CD4-positive, CD25-positive, alpha-beta regulatory T cell (primary cell): ENCODE results near the gene FHIT. TPM values are rescaled to one million over a fixed set of nuclear protein-coding genes. Genes with fewer than 3 reads are reported as not detected.

Experiments
- ATAC-seq, 2 donors: fragments of 150-1000 bp; cut with Tn5 transposase; one replicate each; pipeline ENCODE4 v1.10.0; 2021; ENCODE audit warnings: low read depth in 2 of 2, moderate number of reproducible peaks in 2 of 2, moderate library complexity in 1 of 2
- DNase-seq, 3 donors: peaks; one replicate each; pipeline versions ENCODE4 v3.0.0 to v3.0.0-alpha.2; 2012 to 2022; ENCODE audit warnings: mixed read lengths in 1 of 3
- H3K27ac ChIP-seq: one replicate; pipeline ENCODE4 v1.7.0; 2013; ENCODE audit warnings: mild to moderate bottlenecking, low read length; ENCODE audit not compliant: insufficient read depth, poor library complexity, severe bottlenecking
- H3K27me3 ChIP-seq: one replicate; pipeline ENCODE4 v1.7.0; 2013; ENCODE audit warnings: low read length; ENCODE audit not compliant: control insufficient read depth, insufficient read depth
- H3K36me3 ChIP-seq: one replicate; pipeline ENCODE4 v1.7.0; 2013; ENCODE audit warnings: mild to moderate bottlenecking, low read length, moderate library complexity; ENCODE audit not compliant: control insufficient read depth, insufficient read depth
- H3K4me1 ChIP-seq: 2 replicates; pipeline ENCODE4 v1.7.0; 2013; ENCODE audit warnings: mild to moderate bottlenecking, low read length; ENCODE audit not compliant: insufficient read depth, control insufficient read depth, poor library complexity, severe bottlenecking
- H3K4me3 ChIP-seq: one replicate; pipeline ENCODE4 v1.7.0; 2013; ENCODE audit warnings: low read depth, mild to moderate bottlenecking, low read length, moderate library complexity
- H3K9me3 ChIP-seq, 2 experiments: 1 replicate in 1 of 2; 2 replicates in 1 of 2; pipeline ENCODE4 v1.7.0; 2013; ENCODE audit warnings: low read length in 2 of 2, mild to moderate bottlenecking in 1 of 2, moderate library complexity in 1 of 2; ENCODE audit not compliant: control insufficient read depth in 2 of 2
- H3K27ac Mint-ChIP-seq, 3 donors: one replicate each; pipeline ENCODE4 v1.8.0; 2020 to 2022; ENCODE audit warnings: mild to moderate bottlenecking in 3 of 3, mixed read lengths in 3 of 3, moderate library complexity in 2 of 3
- H3K27me3 Mint-ChIP-seq: one replicate; pipeline ENCODE4 v1.8.0; 2022; ENCODE audit warnings: mild to moderate bottlenecking, mixed read lengths
- H3K36me3 Mint-ChIP-seq: one replicate; pipeline ENCODE4 v1.8.0; 2020; ENCODE audit warnings: mixed read lengths
- H3K4me1 Mint-ChIP-seq, 4 donors: one replicate each; pipeline ENCODE4 v1.8.0; 2020 to 2022; ENCODE audit warnings: mixed read lengths in 4 of 4, mild to moderate bottlenecking in 1 of 4
- H3K4me3 Mint-ChIP-seq, 4 donors: one replicate each; pipeline ENCODE4 v1.8.0; 2020 to 2022; ENCODE audit warnings: mild to moderate bottlenecking in 4 of 4, mixed read lengths in 4 of 4, moderate library complexity in 3 of 4
- H3K9me3 Mint-ChIP-seq, 7 donors: one replicate each; pipeline ENCODE4 v1.8.0; 2020 to 2022; ENCODE audit warnings: mixed read lengths in 7 of 7, mild to moderate bottlenecking in 3 of 7, moderate library complexity in 2 of 7
- polyA plus RNA-seq, 4 donors: library from polyadenylated mRNA; unstranded; fragments of 300-500 nt; fragmentation: Illumina TruSeq; gene quantifications; one replicate each; pipeline ENCODE4 v1.2.3, GENCODE V29; 2021
- total RNA-seq: library from RNA; stranded (reverse); gene quantifications from one replicate; pipeline ENCODE4 v1.2.3, GENCODE V29; 2022

Gene FHIT
- total and polyA plus RNA-seq, 5 donors from 2014 or later, result 7.8 to 120 (median 14.4) TPM

DNA sequence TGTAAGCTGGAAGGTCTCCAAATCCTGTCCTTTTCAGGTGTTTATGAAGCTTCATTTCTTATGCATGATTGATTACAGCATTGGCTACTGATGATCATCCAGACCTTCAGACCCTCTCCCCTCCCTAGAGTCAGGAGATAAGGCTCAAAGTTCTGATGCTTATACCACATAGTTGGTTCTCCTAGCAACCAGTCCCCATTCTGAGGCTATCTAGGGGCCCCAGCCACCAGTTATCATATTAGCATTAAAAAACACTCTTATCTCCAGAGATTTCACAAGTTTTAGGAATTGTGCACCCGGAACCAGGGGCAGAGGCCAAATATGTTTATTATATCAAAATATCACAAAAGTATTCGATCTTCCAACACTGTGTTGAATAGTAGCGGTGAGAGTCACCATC lies 953.1 kb downstream of the FHIT start:
- DNase-seq, result no peak
- H3K36me3 ChIP-seq, result no peaks in the 10 kb centered on the region
- Mint-ChIP-seq H3K4me3 (no peak overlapping the region), H3K27me3 (peaks cover 4% of the 10 kb centered on the region), H3K4me1 (peaks cover 0 to 8% (median 2%) of the 10 kb centered on the region in 4 donors), H3K27ac (no peak overlapping the region), H3K9me3 (peaks cover 0 to 5% (median 2%) of the 10 kb centered on the region in 7 donors), H3K36me3 (no peaks in the 10 kb centered on the region)
- H3K27me3 ChIP-seq, result no peaks in the 10 kb centered on the region
- no peak overlapping the region for H3K27ac ChIP-seq
- no peaks in the 10 kb centered on the region for H3K4me1 ChIP-seq
- ATAC-seq, result no peak
- H3K9me3 ChIP-seq, result no peaks in the 10 kb centered on the region
- H3K4me3 ChIP-seq, result no peak overlapping the region

DNA sequence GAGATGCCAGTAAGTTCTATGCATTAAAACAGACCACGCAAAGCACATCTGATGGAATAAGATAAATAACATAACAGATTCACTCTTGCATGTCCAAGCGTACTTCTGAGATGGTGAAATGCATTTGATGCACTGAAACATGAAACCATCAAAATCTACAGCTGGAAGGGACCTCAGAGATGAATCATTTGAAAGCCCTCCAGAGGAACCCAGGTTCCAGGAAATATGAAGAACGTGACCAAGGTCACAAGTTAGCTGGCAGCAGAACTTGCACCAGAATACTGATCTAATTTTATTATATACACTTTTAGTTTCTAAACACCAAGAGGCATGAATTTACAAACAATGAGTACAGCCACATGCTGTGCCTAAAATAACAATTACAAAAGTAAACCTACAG lies 957.1 kb downstream of the FHIT start:
- no peaks in the 10 kb centered on the region for H3K9me3 ChIP-seq
- peaks cover 0 to 10% (median 1%) of the 10 kb centered on the region in 4 donors for H3K4me1 Mint-ChIP-seq
- H3K4me1 ChIP-seq, result no peaks in the 10 kb centered on the region
- ATAC-seq (no peak), DNase-seq (peak in 1 of 3 donors; percentile 64)
- no peak overlapping the region for H3K4me3 Mint-ChIP-seq
- H3K36me3 Mint-ChIP-seq, result no peaks in the 10 kb centered on the region
- H3K27me3 ChIP-seq, result no peaks in the 10 kb centered on the region
- no peak overlapping the region for H3K4me3 ChIP-seq
- H3K36me3 ChIP-seq, result no peaks in the 10 kb centered on the region
- no peaks in the 10 kb centered on the region for H3K27me3 Mint-ChIP-seq
- H3K9me3 Mint-ChIP-seq, result peaks cover 0 to 5% (median 0%) of the 10 kb centered on the region in 7 donors
- no peak overlapping the region for H3K27ac ChIP-seq
- H3K27ac Mint-ChIP-seq, result no peak overlapping the region

DNA sequence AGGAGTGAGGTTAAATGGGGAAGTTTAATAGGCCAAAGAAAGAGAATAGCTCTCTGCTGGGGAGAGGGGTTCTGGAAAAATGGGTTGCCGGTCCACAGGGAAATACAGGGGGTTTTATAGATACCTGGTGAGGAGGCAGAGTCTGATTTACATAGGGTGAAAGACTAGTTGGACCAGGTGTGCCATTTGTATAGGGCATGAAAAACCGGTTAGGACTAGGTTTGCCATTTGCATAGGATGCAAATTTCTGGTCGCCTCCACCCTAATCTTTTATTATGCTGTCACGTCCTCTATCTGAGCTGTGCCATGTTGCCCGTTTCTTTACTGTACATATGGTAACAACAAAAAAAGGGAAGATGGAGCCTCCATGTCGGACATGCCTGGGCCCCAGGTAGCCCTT lies 960.1 kb downstream of the FHIT start:
- H3K4me3 ChIP-seq, result no peak overlapping the region
- Mint-ChIP-seq H3K4me3 (no peak overlapping the region), H3K4me1 (peaks cover 0 to 10% (median 1%) of the 10 kb centered on the region in 4 donors), H3K9me3 (peaks cover 0 to 3% (median 0%) of the 10 kb centered on the region in 7 donors), H3K27ac (no peak overlapping the region), H3K27me3 (peaks cover 12% of the 10 kb centered on the region), H3K36me3 (no peaks in the 10 kb centered on the region)
- H3K27me3 ChIP-seq, result no peaks in the 10 kb centered on the region
- H3K9me3 ChIP-seq, result no peaks in the 10 kb centered on the region
- no peaks in the 10 kb centered on the region for H3K36me3 ChIP-seq
- ATAC-seq (no peak), DNase-seq (no peak)
- H3K4me1 ChIP-seq, result no peaks in the 10 kb centered on the region
- no peak overlapping the region for H3K27ac ChIP-seq

DNA sequence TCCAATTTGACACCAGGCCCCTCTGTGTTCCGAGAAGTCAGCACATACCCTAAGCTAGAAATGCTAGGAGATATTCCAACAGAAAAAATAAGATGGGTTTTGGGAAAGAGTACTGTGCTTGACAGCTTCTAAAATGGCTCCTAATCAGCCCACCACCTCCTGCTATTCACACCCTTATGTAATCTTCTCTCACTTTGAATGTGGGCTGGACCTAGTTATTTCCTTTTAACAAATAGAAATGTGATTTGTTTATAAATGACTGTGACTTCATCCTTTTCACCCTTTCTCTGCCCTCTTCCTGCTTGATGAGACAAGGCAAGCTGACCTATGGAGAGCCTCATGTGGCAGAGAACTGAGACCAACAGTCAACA lies 961.1 kb downstream of the FHIT start:
- Mint-ChIP-seq H3K27ac (no peak overlapping the region), H3K27me3 (peaks cover 12% of the 10 kb centered on the region), H3K4me1 (peaks cover 0 to 10% (median 1%) of the 10 kb centered on the region in 4 donors), H3K4me3 (no peak overlapping the region), H3K9me3 (peaks cover 0 to 2% (median 0%) of the 10 kb centered on the region in 7 donors), H3K36me3 (no peaks in the 10 kb centered on the region)
- H3K4me1 ChIP-seq, result no peaks in the 10 kb centered on the region
- no peaks in the 10 kb centered on the region for H3K27me3 ChIP-seq
- DNase-seq, result peak in 1 of 3 donors; percentile 14
- H3K36me3 ChIP-seq, result no peaks in the 10 kb centered on the region
- no peak for ATAC-seq
- no peak overlapping the region for H3K27ac ChIP-seq
- no peak overlapping the region for H3K4me3 ChIP-seq
- H3K9me3 ChIP-seq, result no peaks in the 10 kb centered on the region

DNA sequence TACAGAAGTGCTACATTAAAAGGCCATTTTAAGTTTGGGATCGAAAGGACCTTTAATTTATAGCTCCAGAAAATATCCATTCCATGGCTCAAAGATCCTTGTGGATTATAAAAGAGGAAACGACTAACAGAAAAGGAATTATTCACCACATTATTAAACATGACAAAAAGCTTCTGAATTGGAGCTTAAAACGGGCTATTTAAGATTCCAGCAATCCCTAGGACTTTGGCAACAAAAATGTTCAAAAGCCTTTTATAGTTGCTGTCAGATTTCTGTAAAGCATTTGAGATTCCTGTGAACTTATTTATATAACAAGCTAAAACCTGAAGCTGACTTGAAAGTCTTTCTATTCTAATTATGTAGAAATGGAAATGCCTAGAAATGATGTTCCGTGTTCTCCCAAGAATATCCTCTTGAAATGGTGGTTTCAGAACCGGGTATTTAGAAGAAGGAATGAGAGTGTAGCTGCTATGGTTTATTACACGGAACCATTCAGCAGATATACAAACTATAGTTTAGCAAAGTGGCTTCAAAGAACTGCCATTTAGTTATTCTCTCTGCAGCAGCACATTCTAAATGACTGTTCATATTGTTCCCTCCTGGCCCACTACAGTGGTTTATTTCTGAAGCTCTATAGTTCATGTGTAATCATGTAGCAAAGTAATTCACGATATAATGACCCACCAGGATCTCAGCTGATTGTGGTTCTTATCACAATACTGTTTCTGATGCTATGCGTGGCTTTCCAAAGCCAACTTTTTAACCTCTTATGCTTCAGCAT lies 961.7 kb downstream of the FHIT start:
- H3K27ac ChIP-seq, result no peak overlapping the region
- no peaks in the 10 kb centered on the region for H3K36me3 Mint-ChIP-seq
- peaks cover 0 to under 1% (median 0%) of the 10 kb centered on the region in 7 donors for H3K9me3 Mint-ChIP-seq
- H3K27me3 Mint-ChIP-seq, result peaks cover 12% of the 10 kb centered on the region
- no peak overlapping the region for H3K4me3 ChIP-seq
- H3K4me1 ChIP-seq, result no peaks in the 10 kb centered on the region
- no peaks in the 10 kb centered on the region for H3K9me3 ChIP-seq
- DNase-seq, result no peak
- no peak overlapping the region for H3K27ac Mint-ChIP-seq
- ATAC-seq, result no peak
- no peak overlapping the region for H3K4me3 Mint-ChIP-seq
- H3K4me1 Mint-ChIP-seq, result peaks cover 0 to 9% (median 1%) of the 10 kb centered on the region in 4 donors
- H3K27me3 ChIP-seq, result no peaks in the 10 kb centered on the region
- H3K36me3 ChIP-seq, result no peaks in the 10 kb centered on the region

DNA sequence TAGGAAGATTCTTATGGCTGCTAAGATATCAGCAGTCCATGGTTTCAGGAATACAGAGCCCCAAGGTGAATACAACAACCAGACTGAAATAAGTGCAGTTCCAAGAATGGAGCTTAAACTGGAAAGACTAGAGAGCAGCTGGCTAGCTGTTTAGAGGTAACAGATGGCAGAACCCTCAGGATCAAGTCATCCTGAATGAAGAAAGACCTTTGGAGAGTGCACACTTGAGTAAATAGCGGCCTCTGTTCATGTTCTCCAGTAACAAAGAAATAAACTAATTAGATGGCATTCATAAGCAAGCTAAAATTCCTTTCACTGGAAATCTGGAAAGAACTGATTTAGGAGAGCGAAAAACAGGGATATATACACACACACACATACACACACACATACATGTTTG lies 968.4 kb downstream of the FHIT start:
- ATAC-seq, result no peak
- H3K4me1 Mint-ChIP-seq, result peaks cover 0 to 5% (median under 1%) of the 10 kb centered on the region in 4 donors
- H3K9me3 Mint-ChIP-seq, result peaks cover 0 to 2% (median 0%) of the 10 kb centered on the region in 7 donors
- no peak for DNase-seq
- Histone ChIP-seq H3K9me3 (no peaks in the 10 kb centered on the region), H3K4me1 (no peaks in the 10 kb centered on the region), H3K27me3 (no peaks in the 10 kb centered on the region), H3K36me3 (no peaks in the 10 kb centered on the region), H3K4me3 (no peak overlapping the region), H3K27ac (no peak overlapping the region)
- no peak overlapping the region for H3K4me3 Mint-ChIP-seq
- no peaks in the 10 kb centered on the region for H3K36me3 Mint-ChIP-seq
- no peak overlapping the region for H3K27ac Mint-ChIP-seq
- peaks cover 9% of the 10 kb centered on the region for H3K27me3 Mint-ChIP-seq

DNA sequence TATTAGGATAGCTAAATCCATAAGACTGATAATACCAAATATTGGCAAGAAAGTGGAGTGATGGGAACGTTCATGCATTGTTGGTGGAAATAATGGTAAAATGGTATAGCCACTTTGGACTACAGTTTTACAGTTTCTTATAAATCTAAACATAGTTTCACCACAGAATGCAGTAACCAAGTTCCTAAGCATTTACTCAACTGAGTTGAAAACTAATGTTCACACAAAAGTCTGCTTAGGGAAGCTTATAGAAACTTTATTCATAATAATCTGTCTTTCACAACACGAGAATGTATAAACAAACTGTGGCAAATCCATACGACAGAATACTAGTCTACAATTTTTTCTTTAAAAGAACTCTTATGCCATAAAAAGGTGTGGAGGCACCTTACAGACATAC lies 969.3 kb downstream of the FHIT start:
- DNase-seq (no peak), ATAC-seq (no peak)
- H3K9me3 Mint-ChIP-seq, result peaks cover 0 to 2% (median 0%) of the 10 kb centered on the region in 7 donors
- H3K4me3 ChIP-seq, result no peak overlapping the region
- no peaks in the 10 kb centered on the region for H3K27me3 ChIP-seq
- no peaks in the 10 kb centered on the region for H3K36me3 ChIP-seq
- no peaks in the 10 kb centered on the region for H3K9me3 ChIP-seq
- peaks cover 0 to 5% (median under 1%) of the 10 kb centered on the region in 4 donors for H3K4me1 Mint-ChIP-seq
- H3K4me1 ChIP-seq, result no peaks in the 10 kb centered on the region
- peaks cover under 1% of the 10 kb centered on the region for H3K27me3 Mint-ChIP-seq
- no peak overlapping the region for H3K27ac ChIP-seq
- no peaks in the 10 kb centered on the region for H3K36me3 Mint-ChIP-seq
- H3K4me3 Mint-ChIP-seq, result no peak overlapping the region
- no peak overlapping the region for H3K27ac Mint-ChIP-seq

DNA sequence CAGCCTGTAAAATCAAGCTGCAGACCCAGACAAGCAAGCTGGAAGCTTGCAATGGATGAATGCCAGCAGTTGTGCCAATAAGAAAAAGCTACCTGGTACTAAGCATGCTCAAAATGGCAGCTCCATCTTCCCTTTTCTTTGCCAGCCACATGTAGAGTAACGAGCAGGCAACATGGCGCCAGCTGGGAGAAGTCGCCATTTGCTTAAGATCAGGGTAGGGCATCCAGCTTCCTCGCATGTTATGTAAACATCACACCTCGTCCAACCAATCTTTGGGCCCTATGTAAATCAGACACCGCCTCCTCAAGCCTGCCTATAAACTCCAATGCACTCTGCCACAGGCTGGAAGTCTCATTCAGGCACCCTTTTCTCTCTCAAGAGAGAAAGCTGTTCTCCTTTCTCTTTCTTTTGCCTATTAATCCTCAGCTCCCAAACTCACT lies 973.9 kb downstream of the FHIT start:
- H3K27me3 Mint-ChIP-seq, result peaks cover 5% of the 10 kb centered on the region
- no peak overlapping the region for H3K27ac ChIP-seq
- peaks cover 0 to 3% (median 0%) of the 10 kb centered on the region in 7 donors for H3K9me3 Mint-ChIP-seq
- H3K4me3 Mint-ChIP-seq, result no peak overlapping the region
- H3K4me1 ChIP-seq, result no peaks in the 10 kb centered on the region
- H3K36me3 ChIP-seq, result no peaks in the 10 kb centered on the region
- H3K36me3 Mint-ChIP-seq, result no peaks in the 10 kb centered on the region
- DNase-seq (no peak), ATAC-seq (no peak)
- no peaks in the 10 kb centered on the region for H3K27me3 ChIP-seq
- peaks cover 0 to 5% (median 0%) of the 10 kb centered on the region in 4 donors for H3K4me1 Mint-ChIP-seq
- H3K4me3 ChIP-seq, result no peak overlapping the region
- no peak overlapping the region for H3K27ac Mint-ChIP-seq
- H3K9me3 ChIP-seq, result no peaks in the 10 kb centered on the region
